SK-N-MC (cell line): Measurements from ENCODE around the gene KNG1.

Source experiments
- EZH2 ChIP-seq: fragments of 200-600 bp; sonication (generic); IDR thresholded peaks from one replicate; pipeline ENCODE4 v1.6.1; 2017; ENCODE audit warnings: antibody characterized with exemption
- FOXP2 ChIP-seq: optimal IDR thresholded peaks from 2 replicates; pipeline ENCODE3; 2011; ENCODE audit warnings: mild to moderate bottlenecking, moderate library complexity; ENCODE audit not compliant: insufficient read depth; ENCODE audit errors: extremely low read length, control extremely low read depth
- POLR2AphosphoS5 ChIP-seq: IDR thresholded peaks from 2 replicates; pipeline ENCODE4 v1.6.1; 2012; ENCODE audit warnings: mild to moderate bottlenecking, low read depth, low read length, borderline replicate concordance

DNA sequence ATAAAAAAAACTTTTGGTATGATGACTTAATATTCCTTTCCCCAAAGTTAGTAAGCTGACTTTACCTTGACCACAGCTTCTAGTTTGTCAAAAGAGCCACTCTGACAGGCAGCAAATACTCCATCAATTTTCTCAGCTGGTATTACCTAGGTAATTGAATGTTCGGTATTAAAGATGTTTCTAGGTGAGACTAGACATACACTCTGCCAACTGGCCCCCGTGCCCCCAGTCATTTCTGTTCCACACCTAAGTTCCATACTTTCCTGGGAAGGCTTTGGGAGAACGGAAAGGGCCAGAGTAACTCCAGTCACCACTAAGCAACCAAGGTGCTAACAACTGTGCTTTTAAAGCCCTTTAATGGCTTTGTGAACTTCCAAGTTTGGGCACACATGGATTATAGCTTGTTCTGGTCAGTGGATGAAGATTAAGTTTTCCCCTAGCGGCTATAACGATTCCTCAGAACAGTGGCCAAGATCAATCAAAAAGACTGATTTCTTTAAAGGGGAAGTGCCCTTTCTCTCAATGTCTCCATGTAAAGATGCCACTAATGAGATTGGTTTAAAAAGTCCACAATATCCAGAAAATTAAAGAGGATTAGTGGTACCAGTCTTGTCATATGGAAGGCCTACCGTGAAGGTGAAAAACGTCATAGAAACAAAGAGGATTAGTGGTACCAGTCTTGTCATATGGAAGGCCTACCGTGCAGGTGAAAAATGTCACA, 73.3 kb downstream of the KNG1 start:
- TF ChIP-seq POLR2AphosphoS5 = peak; percentile 63
- no peak for TF ChIP-seq EZH2
- TF ChIP-seq FOXP2 = no peak
